K562 (cell line): Measurements from ENCODE around the gene PUSL1. TPM values are rescaled to one million over a fixed set of nuclear protein-coding genes. Genes with fewer than 3 reads are reported as not detected.
A peak's percentile ranks its signal among the peaks of the same experiment; 100 is the strongest.

ENCODE experiments used
- ATAC-seq: fragments of 200-7000 bp; cut with Tn5 transposase; 3 replicates; pipeline ENCODE4 v1.9.1; 2020; ENCODE audit warnings: moderate library complexity
- BruUV-seq: library from RNA; stranded (reverse); fragments of 400-500 nt; replicated peaks from 2 replicates; lab custom pipeline; 2021; lab: Mats Ljungman, UMichigan
- CTCF ChIA-PET: fragments of 300-600 bp; formaldehyde crosslinking; extraction: SDS; loops from one replicate; lab custom pipeline; 2021; ENCODE audit warnings: low intra/inter-chr PET ratio; lab: Yijun Ruan, JAX
- POLR2A ChIA-PET: fragments of 300-600, 350-650 bp; sonication (Branson Sonifier 250); formaldehyde crosslinking; extraction: SDS; loops from one replicate; lab custom pipeline; 2021; ENCODE audit warnings: antibody characterized with exemption, inconsistent platforms; lab: Yijun Ruan, JAX
- DNase-seq, 4 experiments: peaks; one replicate each; pipeline versions ENCODE4 v3.0.0 to v3.0.0-alpha.2; 2011 to 2018; ENCODE audit warnings: low spot score in 3 of 4, mixed read lengths in 3 of 4; ENCODE audit errors: extremely low read depth in 1 of 4
- FAIRE-seq: peaks from 2 replicates; lab custom pipeline; 2011; peaks lifted over from hg19 to GRCh38; lab: Jason Lieb, UNC
- H2AFZ ChIP-seq: 2 replicates; pipeline ENCODE4 v1.6.0; 2011; ENCODE audit warnings: low read depth, low read length, control low read depth, inconsistent platforms
- H3K27ac ChIP-seq: fragments of 200-600 bp; 3 replicates; pipeline ENCODE4 v1.8.0; 2011; ENCODE audit warnings: low read depth, mild to moderate bottlenecking, control low read depth, inconsistent platforms, low read length, moderate library complexity, mixed read lengths; ENCODE audit errors: extremely low read depth
- H3K27me3 ChIP-seq, 2 experiments: fragments of 300-600 bp in 1 of 2; 2 replicates in 1 of 2; 3 replicates in 1 of 2; pipeline versions ENCODE4 v1.6.0 to v1.8.0; 2011; ENCODE audit warnings: inconsistent platforms in 2 of 2, low read length in 2 of 2, mild to moderate bottlenecking in 1 of 2, mixed read lengths in 1 of 2, moderate library complexity in 1 of 2; ENCODE audit not compliant: control insufficient read depth in 2 of 2, insufficient read depth in 2 of 2
- H3K36me3 ChIP-seq: fragments of 300-600 bp; 3 replicates; pipeline ENCODE4 v1.8.0; 2011; ENCODE audit warnings: mild to moderate bottlenecking, low read length, inconsistent platforms; ENCODE audit not compliant: control insufficient read depth, insufficient read depth
- H3K4me1 ChIP-seq, 2 experiments: fragments of 200-600 bp in 1 of 2; replicated peaks in 1 of 2; 2 replicates in 1 of 2; 3 replicates in 1 of 2; pipeline versions ENCODE4 v1.5.1 to v1.8.0; 2011; ENCODE audit warnings: inconsistent platforms in 2 of 2, low read length in 2 of 2, mild to moderate bottlenecking in 1 of 2, mixed read lengths in 1 of 2, moderate library complexity in 1 of 2; ENCODE audit not compliant: control insufficient read depth in 2 of 2, insufficient read depth in 2 of 2
- H3K4me2 ChIP-seq: 2 replicates; pipeline ENCODE4 v1.6.1; 2011; ENCODE audit warnings: low read length, control low read depth, inconsistent platforms, mixed read lengths; ENCODE audit not compliant: insufficient read depth
- H3K4me3 ChIP-seq: fragments of 200-600 bp; sonication (generic), shearing (Covaris generic); 2 replicates; pipeline ENCODE4 v1.5.1; 2016; ENCODE audit warnings: control low read depth, inconsistent platforms
- H3K79me2 ChIP-seq: fragments of 200-600 bp; 3 replicates; pipeline ENCODE4 v1.8.0; 2011; ENCODE audit warnings: low read length, inconsistent platforms; ENCODE audit not compliant: control insufficient read depth, insufficient read depth
- H3K9ac ChIP-seq, 2 experiments: 2 replicates each; pipeline versions ENCODE4 v1.6.0 to v1.6.1; 2011; ENCODE audit warnings: low read depth in 2 of 2, low read length in 2 of 2, control low read depth in 1 of 2, inconsistent platforms in 1 of 2, mild to moderate bottlenecking in 1 of 2, mixed read lengths in 1 of 2; ENCODE audit not compliant: insufficient read depth in 1 of 2
- H3K9me1 ChIP-seq: one replicate; pipeline ENCODE4 v1.6.0; 2011; ENCODE audit warnings: inconsistent platforms, mild to moderate bottlenecking, low read length, moderate library complexity; ENCODE audit not compliant: control insufficient read depth, insufficient read depth
- H3K9me3 ChIP-seq: replicated peaks from 2 replicates; pipeline ENCODE4 v1.5.1; 2011; ENCODE audit warnings: low read depth, low read length, inconsistent platforms; ENCODE audit not compliant: control insufficient read depth, insufficient read depth
- H4K20me1 ChIP-seq: replicated peaks from 2 replicates; pipeline ENCODE4 v1.6.1; 2011; ENCODE audit warnings: low read length, inconsistent platforms, mixed read lengths; ENCODE audit not compliant: control insufficient read depth, insufficient read depth
- CBX3 ChIP-seq, 2 experiments: IDR thresholded peaks; 1 replicate in 1 of 2; 2 replicates in 1 of 2; pipeline ENCODE4 v1.6.1; 2012; ENCODE audit warnings: inconsistent platforms in 2 of 2, low read length in 2 of 2, borderline replicate concordance in 1 of 2, control low read depth in 1 of 2
- DLX4 ChIP-seq: fragments of 250-450 bp; sonication (Bioruptor Pico); IDR thresholded peaks from 2 replicates; pipeline ENCODE4 v1.6.1; 2021; ENCODE audit warnings: mild to moderate bottlenecking
- ETS2 ChIP-seq: IDR thresholded peaks from 2 replicates; pipeline ENCODE4 v1.6.1; 2016; ENCODE audit warnings: borderline replicate concordance, missing genetic modification characterization, mild to moderate bottlenecking, moderate library complexity, missing compliant biosample characterization; ENCODE audit not compliant: poor library complexity, severe bottlenecking
- HDAC8 ChIP-seq: fragments of 450-650 bp; IDR thresholded peaks from 2 replicates; pipeline ENCODE4 v1.6.1; 2016; ENCODE audit warnings: mild to moderate bottlenecking, missing genetic modification characterization, moderate library complexity, missing compliant biosample characterization
- HNRNPK ChIP-seq: fragments of 200-400 bp; formaldehyde crosslinking; IDR thresholded peaks from one replicate; pipeline ENCODE4 v1.6.1; 2018; ENCODE audit warnings: mild to moderate bottlenecking, low read depth, low read length; ENCODE audit not compliant: poor library complexity, severe bottlenecking
- ILF3 ChIP-seq: fragments of 450-650 bp; IDR thresholded peaks from 2 replicates; pipeline ENCODE4 v1.6.1; 2018; ENCODE audit warnings: antibody characterized with exemption, mild to moderate bottlenecking, moderate library complexity, borderline replicate concordance
- KAT7 ChIP-seq: sonication (generic); formaldehyde crosslinking; IDR thresholded peaks from 2 replicates; pipeline ENCODE4 v1.8.0; 2022; ENCODE audit warnings: missing genetic modification reagents, mild to moderate bottlenecking, borderline replicate concordance
- MYBL2 ChIP-seq, 2 experiments: fragments of 450-650 bp in 1 of 2; sonication (generic) in 1 of 2; formaldehyde crosslinking in 1 of 2; IDR thresholded peaks; 2 replicates each; pipeline versions ENCODE4 v1.6.1 to v1.8.1; 2017 to 2022; ENCODE audit warnings: borderline replicate concordance in 1 of 2, inconsistent platforms in 1 of 2, low read depth in 1 of 2, mild to moderate bottlenecking in 1 of 2, missing genetic modification reagents in 1 of 2, moderate library complexity in 1 of 2
- RAD21 ChIP-seq, 2 experiments: fragments of 250-450 bp in 1 of 2; fragments of 450-650 bp in 1 of 2; sonication (Bioruptor Pico) in 1 of 2; formaldehyde crosslinking in 1 of 2; IDR thresholded peaks in 1 of 2; conservative IDR thresholded peaks in 1 of 2; 2 replicates each; pipeline versions ENCODE4 v1.4.0 to v1.8.0; 2020 to 2022; ENCODE audit warnings: mild to moderate bottlenecking in 2 of 2, moderate library complexity in 1 of 2
- SPI1 ChIP-seq: IDR thresholded peaks from 2 replicates; pipeline ENCODE4 v1.6.1; 2011; ENCODE audit warnings: low read depth, low read length, control low read depth, borderline replicate concordance
- SUPT5H ChIP-seq: fragments of 450-650 bp; IDR thresholded peaks from 2 replicates; pipeline ENCODE4 v1.6.1; 2016
- ZBTB34 ChIP-seq: fragments of 250-450 bp; sonication (Bioruptor Pico); IDR thresholded peaks from 2 replicates; pipeline ENCODE4 v1.8.0; 2021; ENCODE audit warnings: mild to moderate bottlenecking, moderate library complexity
- ZNF41 ChIP-seq: fragments of 250-450 bp; sonication (Bioruptor Pico); conservative IDR thresholded peaks from 2 replicates; pipeline ENCODE4 v1.4.0; 2020; ENCODE audit warnings: mild to moderate bottlenecking
- ZNF512 ChIP-seq: IDR thresholded peaks from 2 replicates; pipeline ENCODE4 v1.6.1; 2016; ENCODE audit warnings: missing genetic modification characterization, missing compliant biosample characterization
- ZNF830 ChIP-seq: fragments of 250-450 bp; sonication (Bioruptor Pico); IDR thresholded peaks from 2 replicates; pipeline ENCODE4 v1.5.0; 2021; ENCODE audit warnings: mild to moderate bottlenecking
- WGBS: fragments of 100-300 bp; shearing (Covaris generic); methylation state at CpG from one replicate; pipeline ENCODE4 v1.1.6; 2016; ENCODE audit warnings: low coverage, mixed read lengths; ENCODE audit not compliant: insufficient coverage; ENCODE audit errors: missing lambda C conversion rate; 5-methylcytosine and 5-hydroxymethylcytosine counted together
- in situ Hi-C: fragments of 300-500 bp; cut with MboI; formaldehyde crosslinking; loops from 4 replicates; pipeline ENCODE4 v1.15.0; 2018; ENCODE audit warnings: inconsistent platforms, mixed read lengths
- intact Hi-C: fragments of 100-400 bp; cut with micrococcal nuclease; formaldehyde crosslinking; loops from 2 replicates; pipeline ENCODE4 v1.14.2; 2022
- polyA plus RNA-seq, 8 experiments: library from polyadenylated mRNA; depleted of rRNA in 4 of 8; stranded (reverse) in 5 of 8; unstranded in 3 of 8; fragments of >200 nt; fragmentation: Nextera tagmentation in 2 of 8; fragmentation: Illumina TruSeq in 1 of 8; extraction: Ambion mirVana in 2 of 8; extraction: Trizol in 1 of 8; gene quantifications; 2 replicates each; pipeline versions ENCODE4 v1.2.1 to v1.2.3, GENCODE V29; 2011 to 2014; ENCODE audit warnings: inconsistent platforms in 1 of 8, missing spikeins in 1 of 8
- total RNA-seq, 7 experiments: library from RNA; depleted of rRNA in 6 of 7; stranded (reverse); fragments of >200 nt in 6 of 7; fragmentation: Illumina TruSeq in 2 of 7; extraction: Trizol in 2 of 7; gene quantifications; 2 replicates each; pipeline versions ENCODE4 v1.2.1 to v1.2.3, GENCODE V29; 2011 to 2021; ENCODE audit warnings: low replicate concordance in 1 of 7

The PUSL1 gene
- total and polyA plus RNA-seq, 9 of the 15 experiments (the other 6 are each of a cell fraction or from before 2014, with no cell fraction given) = 0.62 to 86.9 (median 13.6) TPM

GRCh38 chr1:1347663-1348419 is 39.4 kb downstream of the PUSL1 start:
- WGBS = 2% methylated on average over 21 of the region's 26 CpGs
- H3K79me2 ChIP-seq = peaks cover 64% of the 10 kb centered on the region
- peaks cover 14 to 82% of the 10 kb centered on the region in 2 experiments; a peak in 3 of 5 replicates for H3K4me1 ChIP-seq
- TF ChIP-seq HDAC8 (tag) (no peak), KAT7 (CRISPR knock-in tag) (peak; percentile 84; the same call in 1 of the 2 replicates), ZNF41 (CRISPR knock-in tag) (no peak), HNRNPK (no peak), SUPT5H (peak; percentile 61; the same call in 1 of the 2 replicates), SPI1 (no peak), ILF3 (no peak), CBX3 (IDR thresholded peaks at IDR 0.05; ENCODE audit: borderline replicate concordance in 1 of 2, low read length in 2 of 2) (no peak), ETS2 (no peak), DLX4 (no peak), RAD21 (CRISPR knock-in tag; conservative IDR thresholded peaks at IDR 0.05 in 1 of 2, IDR thresholded peaks at IDR 0.05 in 1 of 2) (no peak), ZNF830 (CRISPR knock-in tag) (no peak), ZNF512 (tag) (no peak), MYBL2 (IDR thresholded peaks at IDR 0.05; ENCODE audit: low read depth) (no peak), MYBL2 (CRISPR knock-in tag; IDR thresholded peaks at IDR 0.05; ENCODE audit: borderline replicate concordance) (no peak), ZBTB34 (CRISPR knock-in tag) (no peak)

More at GRCh38 chr1:1347663-1348419, 39.4 kb downstream of the PUSL1 start:
- Histone ChIP-seq H3K9ac (peak overlapping the region; percentile 82 to 98), H3K36me3 (peaks cover 24% of the 10 kb centered on the region; the same call in 1 of the 3 replicates), H3K27ac (peak overlapping the region; percentile 95), H3K4me2 (peak overlapping the region; percentile 91), H3K9me1 (peaks cover 8% of the 10 kb centered on the region), H3K27me3 (no peaks in the 10 kb centered on the region), H3K4me3 (peak overlapping the region; percentile 98), H2AFZ (no peak overlapping the region; the same call in 1 of the 2 replicates), H4K20me1 (peaks cover 39% of the 10 kb centered on the region), H3K9me3 (no peaks in the 10 kb centered on the region)
- ATAC-seq (peak; percentile 79), DNase-seq (peak; percentile 52 to 85 (median 68)), FAIRE-seq (peak; percentile 90)
- no TSS peak for BruUV-seq
- ChIA-PET POLR2A (interaction anchor here (0.5 to 4.8 kb wide), 15 partner anchors 10 to 964 kb away, joined by 3 to 22 read pairs (median 3); partner anchors contain the start of genes AURKAIP1 and MRPL20), CTCF (no interaction called here)
- in situ Hi-C loops = no loop called here
- intact Hi-C loops = no loop called here
